Naive thymus-derived CD4-positive, alpha-beta T cell (primary cell): ENCODE results near the gene MAN2C1. TPM values are rescaled to one million over a fixed set of nuclear protein-coding genes. Genes with fewer than 3 reads are reported as not detected.
A peak's percentile ranks its signal among the peaks of the same experiment; 100 is the strongest.

ENCODE experiments used
- ATAC-seq: fragments of 150-1000 bp; cut with Tn5 transposase; 2 replicates; pipeline ENCODE4 v1.10.0; 2021; ENCODE audit warnings: mild to moderate bottlenecking, moderate library complexity
- CTCF ChIA-PET: fragments of 350-600 bp; sonication (Branson Sonifier 250); formaldehyde crosslinking; loops from one replicate; lab custom pipeline; 2021; ENCODE audit warnings: antibody characterized with exemption; lab: Charles Lee
- POLR2A ChIA-PET: fragments of 350-600 bp; sonication (Branson Sonifier 250); formaldehyde crosslinking; loops from one replicate; lab custom pipeline; 2021; ENCODE audit warnings: antibody characterized with exemption, inconsistent platforms; lab: Charles Lee
- DNase-seq, 9 donors: peaks; one replicate each; pipeline versions ENCODE4 v3.0.0 to v3.0.0-alpha.2; 2020 to 2022; ENCODE audit warnings: mixed read lengths in 1 of 9
- H3K27ac ChIP-seq: one replicate; pipeline ENCODE4 v1.7.0; 2013; ENCODE audit warnings: mild to moderate bottlenecking, low read depth, low read length, moderate library complexity
- H3K27me3 ChIP-seq, 2 donors: one replicate each; pipeline ENCODE4 v1.7.0; 2013; ENCODE audit warnings: low read length in 2 of 2, mild to moderate bottlenecking in 2 of 2, moderate library complexity in 2 of 2; ENCODE audit not compliant: control insufficient read depth in 2 of 2, insufficient read depth in 2 of 2
- H3K36me3 ChIP-seq, 3 experiments: 1 replicate in 2 of 3; 2 replicates in 1 of 3; pipeline ENCODE4 v1.7.0; 2013; ENCODE audit warnings: low read length in 3 of 3, mild to moderate bottlenecking in 3 of 3, moderate library complexity in 1 of 3; ENCODE audit not compliant: insufficient read depth in 3 of 3, control insufficient read depth in 2 of 3
- H3K4me1 ChIP-seq, 2 donors: one replicate each; pipeline ENCODE4 v1.7.0; 2013; ENCODE audit warnings: low read length in 2 of 2, mild to moderate bottlenecking in 2 of 2, moderate library complexity in 1 of 2; ENCODE audit not compliant: control insufficient read depth in 2 of 2, insufficient read depth in 2 of 2
- H3K4me3 ChIP-seq: 2 replicates; pipeline ENCODE4 v1.7.0; 2013; ENCODE audit warnings: mild to moderate bottlenecking, low read length
- H3K9me3 ChIP-seq, 3 experiments: 1 replicate in 2 of 3; 2 replicates in 1 of 3; pipeline ENCODE4 v1.7.0; 2013; ENCODE audit warnings: low read length in 3 of 3; ENCODE audit not compliant: control insufficient read depth in 2 of 3
- H3K27ac Mint-ChIP-seq, 9 donors: one replicate each; pipeline ENCODE4 v1.8.0; 2020 to 2022; ENCODE audit warnings: mixed read lengths in 9 of 9, mild to moderate bottlenecking in 8 of 9, moderate library complexity in 5 of 9, inconsistent platforms in 2 of 9
- H3K27me3 Mint-ChIP-seq, 5 donors: one replicate each; pipeline ENCODE4 v1.8.0; 2021 to 2022; ENCODE audit warnings: mixed read lengths in 5 of 5, mild to moderate bottlenecking in 1 of 5
- H3K36me3 Mint-ChIP-seq, 5 donors: one replicate each; pipeline ENCODE4 v1.8.0; 2020 to 2022; ENCODE audit warnings: mixed read lengths in 5 of 5, mild to moderate bottlenecking in 3 of 5, inconsistent platforms in 1 of 5
- H3K4me1 Mint-ChIP-seq, 7 donors: one replicate each; pipeline ENCODE4 v1.8.0; 2020 to 2022; ENCODE audit warnings: mixed read lengths in 7 of 7, mild to moderate bottlenecking in 3 of 7, inconsistent platforms in 1 of 7
- H3K4me3 Mint-ChIP-seq, 10 donors: one replicate each; pipeline ENCODE4 v1.8.0; 2020 to 2022; ENCODE audit warnings: mild to moderate bottlenecking in 10 of 10, mixed read lengths in 10 of 10, moderate library complexity in 6 of 10, inconsistent platforms in 2 of 10
- H3K9me3 Mint-ChIP-seq, 11 donors: one replicate each; pipeline ENCODE4 v1.8.0; 2020 to 2022; ENCODE audit warnings: mixed read lengths in 11 of 11, mild to moderate bottlenecking in 4 of 11, inconsistent platforms in 1 of 11, moderate library complexity in 1 of 11
- intact Hi-C, 2 donors: fragments of 100-400 bp; cut with micrococcal nuclease; formaldehyde crosslinking; loops; one replicate each; pipeline ENCODE4 v1.15.1; 2023
- polyA plus RNA-seq, 2 donors: library from polyadenylated mRNA; unstranded; fragments of 300-500 nt; fragmentation: Illumina TruSeq; gene quantifications; one replicate each; pipeline ENCODE4 v1.2.3, GENCODE V29; 2021
- total RNA-seq, 6 experiments: library from RNA in 5 of 6; stranded (reverse) in 5 of 6; gene quantifications; 1 replicate in 5 of 6; 2 replicates in 1 of 6; pipeline ENCODE4 v1.2.3 and lab custom pipeline; 2021 to 2026

MAN2C1 gene
- total and polyA plus RNA-seq, 7 experiments from 2014 or later, result 26.7 to 557 (median 439) TPM

GRCh38 chr15:75355369-75355768, 13.0 kb downstream of the MAN2C1 start:
- Mint-ChIP-seq H3K4me1 (peaks cover 0 to 10% (median 8%) of the 10 kb centered on the region in 7 donors), H3K36me3 (peaks cover 0 to 24% (median 0%) of the 10 kb centered on the region in 5 donors), H3K27me3 (no peaks in the 10 kb centered on the region), H3K4me3 (no peak overlapping the region), H3K9me3 (peaks cover 0 to 5% (median 0%) of the 10 kb centered on the region in 11 donors), H3K27ac (peak overlapping the region in 2 of 9 donors; percentile 31 to 82)
- H3K27me3 ChIP-seq, result no peaks in the 10 kb centered on the region
- no peak overlapping the region for H3K4me3 ChIP-seq
- ChIA-PET CTCF (interaction anchor here (1.4 kb wide), 1 partner anchor 12 kb away, joined by 3 read pairs; no protein-coding TSS in a partner anchor), POLR2A (interaction anchor here (3.6 kb wide), 1 partner anchor 12 kb away, joined by 34 read pairs; the partner anchor contains the start of gene MAN2C1)
- intact Hi-C loops, result no loop called here
- no peaks in the 10 kb centered on the region for H3K9me3 ChIP-seq
- ATAC-seq, result no peak
- H3K27ac ChIP-seq, result no peak overlapping the region
- peaks cover 0 to 43% (median 13%) of the 10 kb centered on the region in 3 experiments for H3K36me3 ChIP-seq
- H3K4me1 ChIP-seq, result peaks cover 2 to 4% of the 10 kb centered on the region in 2 donors
- no peak for DNase-seq

- Histone ChIP-seq H3K4me1 (peaks cover 11 to 13% of the 10 kb centered on the region in 2 donors), H3K27ac (peak overlapping the region; percentile 3), H3K27me3 (no peaks in the 10 kb centered on the region), H3K9me3 (peaks cover 0 to 6% (median 0%) of the 10 kb centered on the region in 3 experiments), H3K4me3 (no peak overlapping the region), H3K36me3 (peaks cover 0 to 34% (median 10%) of the 10 kb centered on the region in 3 experiments)
- Mint-ChIP-seq H3K36me3 (peaks cover 0 to 32% (median 4%) of the 10 kb centered on the region in 5 donors), H3K9me3 (peaks cover 0 to 13% (median 7%) of the 10 kb centered on the region in 11 donors), H3K4me1 (peaks cover 7 to 19% (median 17%) of the 10 kb centered on the region in 7 donors), H3K27me3 (peaks cover 0 to 4% (median 0%) of the 10 kb centered on the region in 5 donors), H3K27ac (peak overlapping the region in 4 of 9 donors; percentile 5 to 97 (median 34)), H3K4me3 (no peak overlapping the region)
- DNase-seq (no peak), ATAC-seq (no peak)
- intact Hi-C loops, result no loop called here
- ChIA-PET POLR2A (interaction anchor here (3.6 kb wide), 1 partner anchor 13 kb away, joined by 34 read pairs; the partner anchor contains the start of gene MAN2C1), CTCF (interaction anchor here (1.4 kb wide), 1 partner anchor 13 kb away, joined by 3 read pairs; no protein-coding TSS in a partner anchor)
Measured at GRCh38 chr15:75354454-75354853, 14.0 kb downstream of the MAN2C1 start.

GRCh38 chr15:75353604-75354003, 14.8 kb downstream of the MAN2C1 start:
- ATAC-seq (no peak), DNase-seq (no peak)
- Mint-ChIP-seq H3K4me1 (peaks cover 8 to 28% (median 21%) of the 10 kb centered on the region in 7 donors), H3K27me3 (peaks cover 0 to 4% (median 0%) of the 10 kb centered on the region in 5 donors), H3K4me3 (no peak overlapping the region), H3K27ac (peak overlapping the region in 5 of 9 donors; percentile 0 to 97 (median 51)), H3K9me3 (peaks cover 0 to 19% (median 7%) of the 10 kb centered on the region in 11 donors), H3K36me3 (peaks cover 0 to 34% (median 4%) of the 10 kb centered on the region in 5 donors)
- Histone ChIP-seq H3K27ac (no peak overlapping the region), H3K4me1 (peaks cover 19 to 21% of the 10 kb centered on the region in 2 donors), H3K4me3 (no peak overlapping the region), H3K9me3 (peaks cover 0 to 14% (median 0%) of the 10 kb centered on the region in 3 experiments), H3K27me3 (no peaks in the 10 kb centered on the region), H3K36me3 (peaks cover 0 to 25% (median 6%) of the 10 kb centered on the region in 3 experiments)
- CTCF ChIA-PET, result interaction anchor here (0.6 to 1.1 kb wide), 4 partner anchors 14 to 289 kb away, joined by 4 to 5 read pairs (median 5); no protein-coding TSS in a partner anchor
- intact Hi-C loops, result no loop called here
- POLR2A ChIA-PET, result interaction anchor here (1.4 to 3.6 kb wide), 3 partner anchors 9 to 272 kb away, joined by 3 to 34 read pairs (median 4); partner anchors contain the start of genes MAN2C1 and SNUPN

- Mint-ChIP-seq H3K9me3 (peaks cover 0 to 19% (median 7%) of the 10 kb centered on the region in 11 donors), H3K27me3 (peaks cover 0 to 5% (median 0%) of the 10 kb centered on the region in 5 donors), H3K4me1 (peaks cover 8 to 32% (median 22%) of the 10 kb centered on the region in 7 donors), H3K27ac (peak overlapping the region in 6 of 9 donors; percentile 23 to 97 (median 64)), H3K36me3 (peaks cover 0 to 36% (median 0%) of the 10 kb centered on the region in 5 donors), H3K4me3 (no peak overlapping the region)
- H3K4me1 ChIP-seq, result peaks cover 24 to 28% of the 10 kb centered on the region in 2 donors
- POLR2A ChIA-PET, result interaction anchor here (0.7 to 8.4 kb wide), 5 partner anchors 10 to 273 kb away, joined by 3 to 94 read pairs (median 4); partner anchors contain the start of genes MAN2C1 and SNUPN
- intact Hi-C loops, result no loop called here
- H3K27ac ChIP-seq, result no peak overlapping the region
- peaks cover 0 to 17% (median 0%) of the 10 kb centered on the region in 3 experiments for H3K9me3 ChIP-seq
- CTCF ChIA-PET, result interaction anchor here (1.1 kb wide), 1 partner anchor 15 kb away, joined by 5 read pairs; no protein-coding TSS in a partner anchor
- no peak overlapping the region for H3K4me3 ChIP-seq
- H3K27me3 ChIP-seq, result no peaks in the 10 kb centered on the region
- ATAC-seq (no peak), DNase-seq (no peak)
- H3K36me3 ChIP-seq, result peaks cover 0 to 19% (median 3%) of the 10 kb centered on the region in 3 experiments
Measured at GRCh38 chr15:75352186-75353080, 16.0 kb downstream of the MAN2C1 start.

GRCh38 chr15:75350601-75351361, 17.6 kb downstream of the MAN2C1 start:
- peaks cover 0 to 17% (median 0%) of the 10 kb centered on the region in 3 experiments for H3K9me3 ChIP-seq
- peaks cover 0 to 9% (median 0%) of the 10 kb centered on the region in 3 experiments for H3K36me3 ChIP-seq
- ChIA-PET POLR2A (interaction anchor here (1.0 to 8.4 kb wide), 3 partner anchors 19 to 105 kb away, joined by 3 to 94 read pairs (median 5); partner anchors contain the start of gene MAN2C1), CTCF (interaction anchor here (2.7 kb wide), 1 partner anchor 17 kb away, joined by 15 read pairs; the partner anchor contains the start of gene MAN2C1)
- H3K27me3 ChIP-seq, result no peaks in the 10 kb centered on the region
- Mint-ChIP-seq H3K36me3 (peaks cover 0 to 42% (median 0%) of the 10 kb centered on the region in 5 donors), H3K9me3 (peaks cover 0 to 19% (median 7%) of the 10 kb centered on the region in 11 donors), H3K27me3 (peaks cover 0 to 19% (median 0%) of the 10 kb centered on the region in 5 donors), H3K4me1 (peaks cover 17 to 40% (median 31%) of the 10 kb centered on the region in 7 donors), H3K4me3 (peak overlapping the region in 3 of 10 donors; percentile 18 to 86 (median 21)), H3K27ac (peak overlapping the region; percentile 90 to 99 (median 97))
- H3K4me3 ChIP-seq, result no peak overlapping the region
- ATAC-seq, result no peak
- peaks cover 29 to 30% of the 10 kb centered on the region in 2 donors for H3K4me1 ChIP-seq
- DNase-seq, result peak in 1 of 9 donors; percentile 4
- peak overlapping the region; percentile 67 for H3K27ac ChIP-seq
- intact Hi-C loops, result loop anchor here in 1 of 2 donors (2.0 kb wide), 1 partner anchor 18 kb away; the partner anchor contains the start of gene MAN2C1
